COLO668 (cell line): ENCODE results near the gene CYFIP2.
"Not testable (repeated sequence)": the region's sequence is repeated elsewhere in the genome, so short reads cannot be mapped to it uniquely, and the experiment has no call there.

Source experiments
- DNase-seq: peaks from one replicate; lab custom pipeline; 2025; ENCODE audit not compliant: unreplicated experiment; lab: John Stamatoyannopoulos, UW

The CYFIP2 gene

GRCh38 chr5:157265714-157266285 is at the start of gene CYFIP2:
Gene CYFIP2 (plus strand): TSS chr5:157266123. CDS start chr5:157285362, 19,239 bp downstream.
- peak; percentile 81 for DNase-seq

GRCh38 chr5:157216391-157217142 is 49.4 kb upstream of the CYFIP2 start:
- no peak for DNase-seq

GRCh38 chr5:157217289-157218024 is 48.5 kb upstream of the CYFIP2 start:
- no peak for DNase-seq

GRCh38 chr5:157219491-157220271 is 46.2 kb upstream of the CYFIP2 start:
- no peak for DNase-seq

GRCh38 chr5:157221959-157222358 is 44.0 kb upstream of the CYFIP2 start:
- DNase-seq: no peak

GRCh38 chr5:157222506-157223230 is 43.3 kb upstream of the CYFIP2 start:
- no peak for DNase-seq

GRCh38 chr5:157225469-157226422 is 40.2 kb upstream of the CYFIP2 start:
- no peak for DNase-seq

- DNase-seq: no peak
Measured at GRCh38 chr5:157230610-157231009, 35.3 kb upstream of the CYFIP2 start.

GRCh38 chr5:157232706-157233105 is 33.2 kb upstream of the CYFIP2 start:
- DNase-seq: no peak

GRCh38 chr5:157233515-157233914 is 32.4 kb upstream of the CYFIP2 start:
- no peak for DNase-seq

- DNase-seq: no peak
Measured at GRCh38 chr5:157236423-157236822, 29.5 kb upstream of the CYFIP2 start.

- DNase-seq: no peak
Measured at GRCh38 chr5:157241483-157241882, 24.4 kb upstream of the CYFIP2 start.

GRCh38 chr5:157244704-157245103 is 21.2 kb upstream of the CYFIP2 start:
- DNase-seq: not testable (repeated sequence)

GRCh38 chr5:157245476-157245875 is 20.4 kb upstream of the CYFIP2 start:
- DNase-seq: no peak

- no peak for DNase-seq
Measured at GRCh38 chr5:157245886-157246285, 20.0 kb upstream of the CYFIP2 start.

GRCh38 chr5:157247267-157247666 is 18.7 kb upstream of the CYFIP2 start:
- DNase-seq: no peak

GRCh38 chr5:157248821-157249470 is 17.0 kb upstream of the CYFIP2 start:
- DNase-seq: no peak

- no peak for DNase-seq
Measured at GRCh38 chr5:157252711-157253465, 13.0 kb upstream of the CYFIP2 start.
